ENCODE data around the gene IL1B.

Gene IL1B

GRCh38 chr2:112803691-112804521 is 32.7 kb downstream of the IL1B start:
- no peak for DNase-seq

GRCh38 chr2:112800881-112801583 is 35.5 kb downstream of the IL1B start:
- DNase-seq = no peak

GRCh38 chr2:112798979-112799975 is 37.3 kb downstream of the IL1B start:
- DNase-seq = no peak

GRCh38 chr2:112796486-112796885 is 40.1 kb downstream of the IL1B start:
- no peak for DNase-seq

- no peak for DNase-seq
Observed at GRCh38 chr2:112795774-112796173, 40.8 kb downstream of the IL1B start.

GRCh38 chr2:112794841-112795240 is 41.7 kb downstream of the IL1B start:
- no peak for DNase-seq

GRCh38 chr2:112794131-112794733 is 42.3 kb downstream of the IL1B start:
- no peak for DNase-seq

GRCh38 chr2:112793449-112793978 is 43.1 kb downstream of the IL1B start:
- no peak for DNase-seq

GRCh38 chr2:112792419-112792818 is 44.2 kb downstream of the IL1B start:
- no peak for DNase-seq

- DNase-seq = no peak
Observed at GRCh38 chr2:112791693-112792230, 44.8 kb downstream of the IL1B start.

- DNase-seq = no peak
Observed at GRCh38 chr2:112791019-112791418, 45.6 kb downstream of the IL1B start.

- no peak for DNase-seq
Observed at GRCh38 chr2:112790305-112790704, 46.3 kb downstream of the IL1B start.

- DNase-seq = no peak
Observed at GRCh38 chr2:112789186-112789585, 47.4 kb downstream of the IL1B start.

- no peak for DNase-seq
Observed at GRCh38 chr2:112788653-112789052, 47.9 kb downstream of the IL1B start.

- no peak for DNase-seq
Observed at GRCh38 chr2:112787729-112788393, 48.7 kb downstream of the IL1B start.

GRCh38 chr2:112787294-112787693 is 49.3 kb downstream of the IL1B start:
- DNase-seq = no peak

- no peak for DNase-seq
Observed at GRCh38 chr2:112784199-112785189, 52.1 kb downstream of the IL1B start, which contains the start of gene IL1A. IL1A (minus strand) TSS chr2:112784493; CDS start chr2:112783770, 723 bp downstream.

- DNase-seq = no peak
Observed at GRCh38 chr2:112783187-112783714, 53.3 kb downstream of the IL1B start.

GRCh38 chr2:112782234-112782799 is 54.3 kb downstream of the IL1B start:
- DNase-seq = no peak
